Hepatocyte (in vitro differentiated cells): ENCODE measurements around the gene LHX4. TPM values are rescaled to one million over a fixed set of nuclear protein-coding genes. Genes with fewer than 3 reads are reported as not detected.
A peak's percentile ranks its signal among the peaks of the same experiment; 100 is the strongest.

Experiments
- DNase-seq: peaks from one replicate; pipeline ENCODE4 v3.0.0-alpha.2; 2016; ENCODE audit warnings: low spot score
- H2AFZ ChIP-seq: fragments of 200-600 bp; sonication (generic); 2 replicates; pipeline ENCODE4 v1.6.0; 2016; ENCODE audit warnings: antibody characterized with exemption, mild to moderate bottlenecking
- H3K27ac ChIP-seq: fragments of 200-600 bp; sonication (generic); 2 replicates; pipeline ENCODE4 v1.5.1; 2016; ENCODE audit warnings: mild to moderate bottlenecking
- H3K27me3 ChIP-seq: fragments of 200-600 bp; sonication (generic); 2 replicates; pipeline ENCODE4 v1.6.1; 2016
- H3K36me3 ChIP-seq: fragments of 200-600 bp; sonication (generic); replicated peaks from 2 replicates; pipeline ENCODE4 v1.5.1; 2016; ENCODE audit warnings: low read depth; ENCODE audit not compliant: insufficient read depth
- H3K4me1 ChIP-seq: fragments of 200-600 bp; sonication (generic); 2 replicates; pipeline ENCODE4 v1.5.1; 2016; ENCODE audit warnings: mild to moderate bottlenecking, moderate library complexity; ENCODE audit not compliant: insufficient read depth
- H3K4me2 ChIP-seq: fragments of 200-600 bp; sonication (generic); 2 replicates; pipeline ENCODE4 v1.6.0; 2016
- H3K4me3 ChIP-seq: fragments of 200-600 bp; sonication (generic); 2 replicates; pipeline ENCODE4 v1.5.1; 2016; ENCODE audit warnings: mild to moderate bottlenecking
- H3K79me2 ChIP-seq: fragments of 200-600 bp; sonication (generic); 2 replicates; pipeline ENCODE4 v1.6.0; 2017; ENCODE audit warnings: mild to moderate bottlenecking
- H3K9me2 ChIP-seq: fragments of 200-600 bp; sonication (generic); replicated peaks from 2 replicates; pipeline ENCODE4 v1.6.0; 2017; ENCODE audit warnings: mild to moderate bottlenecking; ENCODE audit not compliant: insufficient read depth
- H3K9me3 ChIP-seq: fragments of 200-600 bp; sonication (generic); 2 replicates; pipeline ENCODE4 v1.5.1; 2016; ENCODE audit warnings: low read depth, mild to moderate bottlenecking
- H4K20me1 ChIP-seq: fragments of 200-600 bp; sonication (generic); 2 replicates; pipeline ENCODE4 v1.6.0; 2016; ENCODE audit warnings: mild to moderate bottlenecking; ENCODE audit not compliant: insufficient read depth, poor library complexity, severe bottlenecking
- CTCF ChIP-seq: fragments of 200-600 bp; sonication (generic); IDR thresholded peaks from 2 replicates; pipeline ENCODE4 v1.5.1; 2016; ENCODE audit warnings: antibody characterized with exemption, mild to moderate bottlenecking; ENCODE audit not compliant: poor library complexity
- EZH2 ChIP-seq: fragments of 200-600 bp; sonication (generic); IDR thresholded peaks from 2 replicates; pipeline ENCODE4 v1.6.1; 2016; ENCODE audit warnings: antibody characterized with exemption, mild to moderate bottlenecking, borderline replicate concordance
- EZH2phosphoT487 ChIP-seq: fragments of 200-600 bp; sonication (generic); IDR thresholded peaks from one replicate; pipeline ENCODE4 v1.6.1; 2018; ENCODE audit warnings: antibody characterized with exemption, mild to moderate bottlenecking, low read depth, moderate library complexity; ENCODE audit not compliant: unreplicated experiment, severe bottlenecking
- WGBS: methylation state at CpG from one replicate; pipeline ENCODE4 v1.1.6; 2016; ENCODE audit warnings: low lambda C conversion rate; ENCODE audit errors: missing lambda C conversion rate; 5-methylcytosine and 5-hydroxymethylcytosine counted together
- polyA plus RNA-seq: library from polyadenylated mRNA; unstranded; fragments of >200 nt; fragmentation: Nextera tagmentation; extraction: Ambion mirVana; gene quantifications from 2 replicates; pipeline ENCODE4 v1.2.1, GENCODE V29; 2016
- total RNA-seq: library from RNA; depleted of rRNA; stranded (reverse); fragments of >200 nt; gene quantifications from 2 replicates; pipeline ENCODE4 v1.2.3, GENCODE V29; 2014

Gene LHX4
- total and polyA plus RNA-seq, 2 experiments from 2014 or later: 0.03 to 0.28 TPM

- Histone ChIP-seq H3K27ac (peak overlapping the region; percentile 79), H3K79me2 (no peaks in the 10 kb centered on the region), H4K20me1 (no peaks in the 10 kb centered on the region), H3K4me3 (no peak overlapping the region), H3K27me3 (no peaks in the 10 kb centered on the region), H2AFZ (no peak overlapping the region), H3K4me2 (peak overlapping the region; percentile 42), H3K36me3 (no peaks in the 10 kb centered on the region), H3K9me2 (no peaks in the 10 kb centered on the region), H3K4me1 (peaks cover 9% of the 10 kb centered on the region), H3K9me3 (no peaks in the 10 kb centered on the region)
- no peak for TF ChIP-seq EZH2
- no peak for TF ChIP-seq EZH2phosphoT487
- TF ChIP-seq CTCF: peak; percentile 33
- peak; percentile 71 for DNase-seq
- WGBS: 70% methylated on average over 14 of the region's 14 CpGs
These were observed 39.8 kb downstream of the LHX4 start for GRCh38 chr1:180269645-180270529.

GRCh38 chr1:180270530-180271271, 40.6 kb downstream of the LHX4 start:
- Histone ChIP-seq H3K36me3 (no peaks in the 10 kb centered on the region), H3K27me3 (no peaks in the 10 kb centered on the region), H3K79me2 (no peaks in the 10 kb centered on the region), H3K4me3 (no peak overlapping the region), H2AFZ (no peak overlapping the region), H3K9me3 (no peaks in the 10 kb centered on the region), H3K27ac (peak overlapping the region; percentile 79), H3K9me2 (no peaks in the 10 kb centered on the region), H3K4me2 (peak overlapping the region; percentile 42), H4K20me1 (no peaks in the 10 kb centered on the region), H3K4me1 (peaks cover 9% of the 10 kb centered on the region)
- DNase-seq: no peak
- 85% methylated on average over 8 of the region's 8 CpGs for WGBS
- TF ChIP-seq CTCF: no peak
- TF ChIP-seq EZH2phosphoT487: no peak

- WGBS: 83% methylated on average over 23 of the region's 23 CpGs
- TF ChIP-seq EZH2phosphoT487: no peak
- no peak for TF ChIP-seq CTCF
- no peak for TF ChIP-seq EZH2
- DNase-seq: peak; percentile 30
These were observed 41.5 kb downstream of the LHX4 start for GRCh38 chr1:180271272-180272255.

More at GRCh38 chr1:180271272-180272255, 41.5 kb downstream of the LHX4 start:
- H3K9me3 ChIP-seq: no peaks in the 10 kb centered on the region
- no peaks in the 10 kb centered on the region for H3K36me3 ChIP-seq
- H3K4me1 ChIP-seq: peaks cover 9% of the 10 kb centered on the region
- no peak overlapping the region for H3K4me3 ChIP-seq
- H4K20me1 ChIP-seq: no peaks in the 10 kb centered on the region
- no peak overlapping the region for H3K4me2 ChIP-seq
- H3K27me3 ChIP-seq: no peaks in the 10 kb centered on the region
- H2AFZ ChIP-seq: no peak overlapping the region
- H3K9me2 ChIP-seq: no peaks in the 10 kb centered on the region
- H3K27ac ChIP-seq: peak overlapping the region; percentile 79
- no peaks in the 10 kb centered on the region for H3K79me2 ChIP-seq
